GM12891 (cell line): ENCODE measurements around the gene SMOC2.

Experiments used
- DNase-seq: peaks from one replicate; pipeline ENCODE4 v3.0.0; 2011; ENCODE audit warnings: low spot score; ENCODE audit not compliant: insufficient read length
- FAIRE-seq: peaks from 2 replicates; lab custom pipeline; 2011; peaks lifted over from hg19 to GRCh38; lab: Jason Lieb, UNC
- PAX5 ChIP-seq: IDR thresholded peaks from 2 replicates; pipeline ENCODE4 v1.6.1; 2011; ENCODE audit warnings: low read length, moderate library complexity, mild to moderate bottlenecking; ENCODE audit not compliant: insufficient read depth, severe bottlenecking
- POLR2A ChIP-seq: IDR thresholded peaks from 2 replicates; pipeline ENCODE4 v1.6.1; 2011; ENCODE audit warnings: low read depth, low read length, control low read depth
- POLR2AphosphoS5 ChIP-seq: IDR thresholded peaks from 2 replicates; pipeline ENCODE4 v1.6.1; 2011; ENCODE audit warnings: low read depth, low read length, control low read depth
- POU2F2 ChIP-seq: IDR thresholded peaks from 2 replicates; pipeline ENCODE4 v1.6.1; 2011; ENCODE audit warnings: low read depth, mild to moderate bottlenecking, control low read depth, low read length, moderate library complexity
- SPI1 ChIP-seq: IDR thresholded peaks from 2 replicates; pipeline ENCODE4 v1.6.1; 2011; ENCODE audit warnings: low read depth, low read length, control low read depth
- TAF1 ChIP-seq: IDR thresholded peaks from 2 replicates; pipeline ENCODE4 v1.6.1; 2011; ENCODE audit warnings: low read depth, low read length, control low read depth

The SMOC2 gene

GRCh38 chr6:168428863-168429262 lies 12.1 kb upstream of the SMOC2 start:
- DNase-seq, result no peak
- no peak for FAIRE-seq
- TF ChIP-seq POU2F2 (no peak), POLR2A (no peak), TAF1 (no peak), SPI1 (no peak), PAX5 (no peak), POLR2AphosphoS5 (no peak)

- no peak for TF ChIP-seq TAF1
- TF ChIP-seq POLR2AphosphoS5, result no peak
- TF ChIP-seq POLR2A, result no peak
- TF ChIP-seq PAX5, result no peak
- no peak for TF ChIP-seq SPI1
- no peak for TF ChIP-seq POU2F2
Observed at GRCh38 chr6:168432196-168432595, 8.8 kb upstream of the SMOC2 start.

DNA sequence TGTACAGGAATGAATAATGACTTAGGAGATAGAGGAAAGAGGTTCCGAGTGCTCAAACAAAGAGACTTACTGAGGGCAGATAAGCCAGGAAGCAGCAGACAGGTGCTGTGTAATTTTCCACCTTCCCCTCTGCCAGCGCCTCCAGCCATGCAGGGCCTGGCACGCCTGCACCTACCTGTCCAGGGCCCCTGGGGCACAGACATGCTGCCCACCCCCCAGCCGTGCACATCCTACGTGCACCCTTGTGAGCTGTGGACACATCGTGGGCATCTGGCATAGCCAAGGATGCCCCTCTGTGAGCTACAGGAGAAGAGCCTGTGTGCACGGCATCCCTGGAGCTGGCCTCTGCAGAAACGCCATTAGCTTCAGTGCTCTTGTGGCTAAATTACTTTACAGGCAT lies 7.1 kb upstream of the SMOC2 start:
- no peak for TF ChIP-seq POLR2A
- no peak for TF ChIP-seq SPI1
- TF ChIP-seq PAX5, result no peak
- no peak for TF ChIP-seq TAF1
- TF ChIP-seq POU2F2, result no peak
- no peak for TF ChIP-seq POLR2AphosphoS5
- DNase-seq (no peak), FAIRE-seq (no peak)

More at GRCh38 chr6:168432196-168432595, 8.8 kb upstream of the SMOC2 start:
- DNase-seq, result no peak
- no peak for FAIRE-seq

- TF ChIP-seq POLR2AphosphoS5 (no peak), PAX5 (no peak), TAF1 (no peak), POLR2A (no peak), SPI1 (no peak), POU2F2 (no peak)
- no peak for FAIRE-seq
- DNase-seq, result no peak
Observed at GRCh38 chr6:168434505-168434904, 6.5 kb upstream of the SMOC2 start.

DNA sequence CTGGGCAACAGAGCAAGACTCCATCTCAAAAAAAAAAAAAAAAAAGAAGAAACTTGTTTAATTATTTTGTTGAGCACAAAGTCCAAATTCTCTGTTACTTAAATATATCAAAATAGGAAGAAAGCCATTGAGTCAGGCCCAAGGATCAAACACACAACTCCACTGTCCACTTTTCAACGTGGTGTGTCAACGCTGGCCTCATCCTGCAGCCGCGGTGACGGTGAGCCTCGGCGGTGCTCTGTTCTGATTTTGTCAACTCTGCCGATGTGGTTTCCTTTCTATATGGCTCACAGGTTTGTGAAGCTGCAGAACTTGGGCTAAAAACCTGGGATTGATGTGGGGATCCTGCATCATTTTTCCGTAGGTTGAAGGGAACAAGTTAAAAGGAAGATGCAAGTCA lies 3.2 kb upstream of the SMOC2 start:
- TF ChIP-seq POU2F2 (no peak), POLR2A (no peak), SPI1 (no peak), POLR2AphosphoS5 (no peak), TAF1 (no peak), PAX5 (no peak)
- DNase-seq (no peak), FAIRE-seq (no peak)

DNA sequence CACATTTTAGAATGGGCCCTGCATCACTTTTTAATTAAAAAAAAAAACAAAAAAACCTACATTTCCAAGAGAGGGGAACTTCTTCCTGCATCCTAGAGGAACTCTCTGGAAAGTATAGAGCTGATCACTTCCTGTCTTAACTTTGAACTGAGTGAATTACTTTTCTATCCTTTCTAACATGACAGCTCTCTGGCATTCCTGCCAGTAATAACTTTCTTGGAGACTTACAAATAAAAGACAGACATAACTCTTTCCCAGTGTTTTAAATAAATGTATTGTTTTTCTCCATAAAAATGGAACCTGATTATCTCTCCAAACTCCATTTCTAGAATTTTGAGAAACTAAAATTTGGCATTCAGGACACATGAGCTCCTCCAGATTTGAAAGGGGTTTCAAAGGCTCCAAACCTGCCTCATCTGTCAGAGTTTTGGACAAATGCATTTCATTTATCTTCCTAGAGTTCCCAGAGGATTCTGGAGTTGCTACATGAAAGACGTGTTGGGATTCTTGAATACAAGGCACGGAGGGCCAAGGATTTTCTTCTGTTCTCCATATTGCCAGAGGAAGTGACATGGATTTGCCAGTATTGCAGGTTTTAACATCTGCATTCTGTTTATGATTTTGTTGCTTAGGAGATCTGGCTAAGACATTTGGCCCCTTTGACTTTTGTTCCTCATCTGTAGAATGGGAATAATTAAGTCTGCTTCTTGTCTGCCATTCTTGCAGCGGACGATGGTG lies 2.0 kb upstream of the SMOC2 start:
- DNase-seq (no peak), FAIRE-seq (no peak)
- no peak for TF ChIP-seq POLR2AphosphoS5
- TF ChIP-seq PAX5, result no peak
- TF ChIP-seq TAF1, result no peak
- no peak for TF ChIP-seq SPI1
- TF ChIP-seq POLR2A, result no peak
- TF ChIP-seq POU2F2, result no peak

DNA sequence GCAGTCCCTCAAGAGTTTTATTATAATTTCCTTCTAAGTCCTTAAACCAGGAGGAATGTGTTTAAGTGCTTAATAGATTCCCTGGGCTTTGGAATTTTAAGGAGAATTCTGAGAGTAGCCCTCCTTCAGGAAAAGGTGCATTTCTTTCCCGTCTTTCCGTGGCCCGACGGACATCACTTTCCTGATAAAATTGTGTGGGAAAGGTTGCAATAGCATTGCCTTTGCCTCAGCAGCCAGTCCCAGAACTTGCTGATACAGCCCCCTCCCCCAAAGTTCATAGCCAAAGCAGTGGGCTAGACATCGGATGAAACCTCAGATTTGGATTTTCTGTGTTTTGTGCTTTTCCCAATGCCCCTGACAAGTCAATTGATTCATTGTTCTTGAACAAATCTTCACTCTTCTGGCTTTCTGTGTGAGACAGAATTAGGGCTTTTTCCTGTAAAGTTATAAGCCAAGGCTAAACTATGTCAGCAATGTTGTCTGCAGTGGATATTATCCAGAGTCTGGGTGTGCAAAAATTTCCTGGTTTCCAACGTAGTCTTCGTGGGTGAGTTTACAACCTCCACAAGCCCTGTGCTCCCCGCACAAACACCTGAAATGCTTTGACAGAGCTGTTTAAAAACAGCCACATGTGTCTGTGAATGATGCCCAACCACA lies 1.1 kb upstream of the SMOC2 start:
- TF ChIP-seq POU2F2, result no peak
- TF ChIP-seq PAX5, result no peak
- no peak for TF ChIP-seq SPI1
- TF ChIP-seq TAF1, result no peak
- no peak for TF ChIP-seq POLR2AphosphoS5
- no peak for TF ChIP-seq POLR2A
- FAIRE-seq (no peak), DNase-seq (no peak)

DNA sequence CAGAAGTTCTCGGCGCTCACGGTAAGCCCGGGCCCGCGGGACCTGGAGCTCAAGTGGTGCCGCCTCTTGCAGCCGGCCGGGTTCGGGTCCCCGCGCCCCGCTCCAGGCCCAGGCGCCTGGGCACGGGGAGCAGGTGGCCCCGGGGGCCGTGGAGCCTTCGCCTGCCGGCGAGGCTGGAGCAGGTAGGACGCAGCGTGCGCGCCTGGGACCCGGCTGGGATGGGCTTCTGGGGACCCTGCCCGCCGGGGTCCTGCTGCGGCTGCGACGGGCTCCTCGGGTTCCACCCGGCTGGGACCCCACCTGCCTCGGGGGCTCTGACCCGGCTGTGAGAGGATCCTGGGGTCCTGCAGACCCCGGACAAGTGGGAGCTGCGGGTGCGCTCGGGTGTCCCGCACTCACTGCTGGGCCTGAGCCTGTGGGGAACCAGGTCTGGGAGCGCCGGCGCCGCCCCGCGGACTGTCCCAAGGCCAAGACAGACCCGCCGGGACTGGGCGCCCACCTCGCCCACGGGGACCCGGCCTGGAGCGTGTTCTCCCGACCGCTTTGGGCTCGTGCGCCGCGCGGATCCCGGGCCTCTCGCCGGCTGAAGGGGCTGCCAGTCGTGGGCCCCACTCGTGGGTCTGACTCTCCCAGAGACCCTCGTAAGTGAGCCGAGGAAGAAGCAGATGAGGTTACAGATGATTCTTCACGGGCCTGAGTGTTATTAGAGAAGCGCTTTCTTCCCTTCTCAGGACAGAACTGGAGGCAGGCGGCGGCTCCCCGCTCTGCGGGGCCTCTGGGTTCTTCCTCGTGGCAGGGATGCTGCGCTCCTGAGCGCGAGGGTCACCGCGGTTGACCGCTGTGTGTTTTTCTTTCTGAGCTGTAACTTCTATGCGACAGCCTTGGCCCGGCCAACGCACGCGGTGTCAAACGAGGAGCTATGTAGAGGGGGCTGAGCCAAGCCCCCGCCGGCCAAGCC lies 729 bp downstream of the SMOC2 start:
- FAIRE-seq (no peak), DNase-seq (no peak)
- TF ChIP-seq POLR2AphosphoS5, result no peak
- no peak for TF ChIP-seq POLR2A
- no peak for TF ChIP-seq PAX5
- TF ChIP-seq POU2F2, result no peak
- no peak for TF ChIP-seq TAF1
- no peak for TF ChIP-seq SPI1

GRCh38 chr6:168442646-168443045 lies 1.7 kb downstream of the SMOC2 start:
- no peak for TF ChIP-seq POLR2A
- TF ChIP-seq POU2F2, result no peak
- TF ChIP-seq POLR2AphosphoS5, result no peak
- no peak for TF ChIP-seq PAX5
- no peak for TF ChIP-seq SPI1
- no peak for TF ChIP-seq TAF1
- no peak for FAIRE-seq
- no peak for DNase-seq

DNA sequence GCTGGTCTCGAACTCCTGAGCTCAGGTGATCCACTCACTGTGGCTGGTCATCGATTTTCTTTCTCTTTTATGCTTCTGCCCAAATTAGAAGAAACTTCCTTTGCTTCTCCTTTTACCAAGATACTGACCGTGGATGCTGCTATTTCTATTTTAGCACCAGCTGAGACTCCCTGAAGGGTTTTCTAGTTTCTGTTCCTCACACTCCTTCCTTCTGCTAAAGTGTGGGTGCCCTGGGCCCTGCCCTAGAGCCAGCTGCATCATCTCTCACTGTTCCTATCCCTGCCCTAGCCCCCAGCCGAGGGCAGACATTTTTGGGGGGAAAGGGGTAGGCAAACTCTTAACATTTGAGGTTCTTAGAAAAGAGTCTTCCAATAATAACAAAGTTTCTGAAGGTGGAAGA lies 6.3 kb downstream of the SMOC2 start:
- TF ChIP-seq POLR2AphosphoS5 (no peak), POU2F2 (no peak), SPI1 (no peak), PAX5 (no peak), POLR2A (no peak), TAF1 (no peak)
- DNase-seq (no peak), FAIRE-seq (no peak)
